Inflammatory macrophage (primary cell): Measurements from ENCODE around the gene EHD4.

Source experiments
- DNase-seq, 2 donors: peaks; one replicate each; pipeline ENCODE4 v3.0.0-alpha.2; 2020 to 2022

The EHD4 gene

DNA sequence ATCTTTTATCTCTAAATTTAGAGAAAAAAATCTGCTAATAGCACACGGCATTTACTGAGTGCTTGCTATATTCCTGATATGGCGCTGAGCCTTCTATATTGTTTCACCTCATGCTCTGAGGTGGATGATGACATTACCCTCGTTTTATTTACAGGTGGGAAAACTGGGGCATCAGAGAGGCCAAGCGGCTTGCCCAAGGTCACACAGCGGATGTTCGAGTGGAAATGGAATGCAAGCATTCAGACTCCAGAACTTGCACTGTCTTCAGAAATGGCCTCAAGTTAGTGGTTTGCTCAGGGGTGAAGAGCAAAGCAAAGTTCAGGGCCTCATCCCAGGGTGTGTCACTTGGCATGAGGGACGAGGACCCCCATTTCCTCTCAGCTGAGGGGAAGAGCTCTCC lies 17.3 kb downstream of the EHD4 start:
- no peak for DNase-seq

GRCh38 chr15:41954036-41954435 lies 18.3 kb downstream of the EHD4 start:
- no peak for DNase-seq

- DNase-seq, result no peak
Measured at GRCh38 chr15:41952013-41952563, 20.3 kb downstream of the EHD4 start.

DNA sequence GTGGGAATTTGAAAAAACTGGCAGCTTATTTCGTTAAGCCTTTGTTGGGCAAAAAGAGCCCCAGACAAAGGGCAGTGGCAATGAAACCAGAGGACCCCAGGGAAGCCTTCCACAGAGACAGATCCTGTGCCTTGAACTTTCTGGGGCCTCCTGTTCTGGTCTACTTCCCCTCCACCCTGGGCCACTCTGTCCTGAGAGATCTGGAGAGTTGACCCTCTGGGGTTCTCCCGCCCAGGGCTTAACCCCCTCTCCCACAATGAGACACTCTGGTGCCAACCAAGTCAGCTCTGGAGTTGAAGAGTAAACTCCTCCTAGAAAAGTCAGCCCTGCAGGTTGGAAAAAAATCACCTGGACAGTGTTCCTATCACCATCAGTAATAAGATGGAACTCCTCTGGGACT lies 20.8 kb downstream of the EHD4 start:
- DNase-seq, result no peak

- DNase-seq, result no peak
Measured at GRCh38 chr15:41950489-41950888, 21.9 kb downstream of the EHD4 start.

DNA sequence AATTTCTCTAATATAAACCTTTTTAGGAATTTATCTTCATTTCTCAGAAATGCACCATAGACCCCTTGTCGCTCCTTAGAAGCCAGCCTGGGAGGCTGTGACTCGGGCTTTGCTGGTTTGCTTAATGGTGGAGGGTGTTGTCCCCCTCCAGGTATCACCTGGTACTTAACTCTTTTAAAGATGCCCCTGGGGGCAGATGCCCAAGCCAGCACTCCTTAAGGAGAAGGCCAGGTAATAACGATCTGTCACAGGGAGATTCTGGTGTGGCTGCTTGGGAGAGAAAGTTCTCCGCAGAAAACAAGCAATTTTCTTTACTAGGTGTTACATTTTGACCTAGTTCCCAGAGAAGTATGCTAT lies 22.3 kb downstream of the EHD4 start:
- no peak for DNase-seq

DNA sequence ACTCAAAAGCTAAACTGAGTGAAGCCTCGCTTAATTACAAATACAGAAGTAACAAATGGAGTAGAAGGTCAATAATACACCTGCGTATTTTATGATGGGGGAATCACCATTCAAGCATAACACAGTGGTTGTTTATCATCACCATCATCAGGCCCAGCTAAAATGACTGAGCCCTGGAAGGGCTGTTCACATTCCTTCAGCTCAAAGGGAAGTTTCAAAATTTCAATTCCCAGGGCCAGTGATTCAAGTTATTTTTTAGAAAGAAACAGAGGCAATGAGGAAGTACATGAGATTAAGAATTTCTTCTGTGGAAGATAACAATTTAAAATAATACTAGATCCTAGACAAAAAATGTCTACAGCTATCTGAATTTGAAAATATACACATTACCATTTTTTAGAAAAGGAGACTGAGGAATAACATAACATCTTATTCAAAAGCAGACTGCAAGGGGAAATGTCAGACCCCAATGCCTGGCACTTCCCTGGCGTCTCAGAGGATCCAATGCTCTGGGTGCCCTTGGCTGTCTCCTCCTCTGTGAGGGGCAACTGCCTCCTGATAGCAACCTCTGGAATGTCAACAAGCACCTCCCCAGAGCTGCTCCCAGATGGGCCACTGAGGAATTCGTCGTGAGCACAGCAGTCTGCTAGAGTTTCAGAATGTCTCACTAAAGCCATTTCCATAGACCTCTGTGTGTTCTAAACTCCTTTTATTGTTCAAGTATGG lies 22.8 kb downstream of the EHD4 start:
- no peak for DNase-seq

GRCh38 chr15:41948490-41948889 lies 23.9 kb downstream of the EHD4 start:
- DNase-seq, result no peak

GRCh38 chr15:41946970-41947369 lies 25.4 kb downstream of the EHD4 start:
- DNase-seq, result no peak

- no peak for DNase-seq
Measured at GRCh38 chr15:41945731-41946130, 26.6 kb downstream of the EHD4 start.

GRCh38 chr15:41945221-41945620 lies 27.1 kb downstream of the EHD4 start:
- DNase-seq, result no peak

GRCh38 chr15:41944313-41944940 lies 27.9 kb downstream of the EHD4 start:
- no peak for DNase-seq

DNA sequence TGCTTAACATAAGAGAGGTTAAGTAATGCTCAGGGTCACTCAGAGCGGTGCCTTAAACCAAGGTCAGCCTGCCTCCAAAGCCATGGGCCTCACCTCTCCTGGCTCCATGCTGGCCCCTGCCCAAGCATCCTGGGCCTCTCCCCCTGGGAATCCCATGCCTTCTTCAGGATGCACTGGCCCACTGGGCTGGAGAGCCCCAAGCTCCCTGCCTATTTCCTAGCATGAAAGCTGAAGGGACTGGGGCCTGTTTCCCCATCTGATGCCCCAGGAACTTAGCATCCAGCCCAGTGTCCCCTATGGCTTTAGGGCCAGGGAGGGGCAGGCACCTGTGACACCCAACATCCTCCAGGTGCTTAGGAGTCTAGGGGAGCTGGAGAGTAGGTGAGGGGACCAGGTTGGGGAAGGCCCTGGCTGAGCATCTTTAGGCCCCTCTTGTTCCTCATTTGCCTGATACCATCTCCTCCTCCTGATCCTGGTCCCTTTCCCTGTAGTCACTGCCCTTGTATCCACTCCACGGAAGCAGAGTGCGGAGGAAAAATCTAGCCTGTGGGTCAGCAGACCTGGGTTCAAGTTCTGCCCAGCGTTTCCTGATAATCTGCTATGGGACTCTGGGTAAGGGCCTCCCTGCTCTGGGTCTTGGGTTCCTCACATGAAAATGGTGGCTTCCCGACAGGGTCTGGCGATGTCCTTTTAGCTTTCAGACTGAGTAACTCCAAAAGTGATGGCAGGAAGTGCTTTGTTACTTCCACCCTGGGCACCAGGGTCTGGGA lies 28.6 kb downstream of the EHD4 start:
- no peak for DNase-seq

DNA sequence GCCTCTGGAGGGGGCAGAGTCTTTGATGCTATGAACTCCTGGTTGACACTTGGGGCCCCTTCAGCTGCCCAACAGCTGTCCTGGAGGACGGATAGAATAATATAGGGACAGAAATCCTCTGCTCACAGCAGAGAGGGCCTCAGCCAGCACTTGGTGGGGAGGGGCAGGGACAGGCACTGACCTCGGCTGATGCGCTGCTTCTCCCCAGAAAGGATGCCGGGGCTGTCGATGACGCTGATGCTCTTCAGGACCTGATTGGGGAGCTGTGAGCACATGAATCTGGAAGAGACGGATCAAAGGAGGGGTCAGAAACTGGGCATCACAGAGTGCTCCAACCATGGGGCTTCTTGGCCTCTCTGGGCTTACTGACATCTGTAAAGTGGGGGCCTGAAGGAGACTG lies 29.5 kb downstream of the EHD4 start:
- DNase-seq, result no peak

DNA sequence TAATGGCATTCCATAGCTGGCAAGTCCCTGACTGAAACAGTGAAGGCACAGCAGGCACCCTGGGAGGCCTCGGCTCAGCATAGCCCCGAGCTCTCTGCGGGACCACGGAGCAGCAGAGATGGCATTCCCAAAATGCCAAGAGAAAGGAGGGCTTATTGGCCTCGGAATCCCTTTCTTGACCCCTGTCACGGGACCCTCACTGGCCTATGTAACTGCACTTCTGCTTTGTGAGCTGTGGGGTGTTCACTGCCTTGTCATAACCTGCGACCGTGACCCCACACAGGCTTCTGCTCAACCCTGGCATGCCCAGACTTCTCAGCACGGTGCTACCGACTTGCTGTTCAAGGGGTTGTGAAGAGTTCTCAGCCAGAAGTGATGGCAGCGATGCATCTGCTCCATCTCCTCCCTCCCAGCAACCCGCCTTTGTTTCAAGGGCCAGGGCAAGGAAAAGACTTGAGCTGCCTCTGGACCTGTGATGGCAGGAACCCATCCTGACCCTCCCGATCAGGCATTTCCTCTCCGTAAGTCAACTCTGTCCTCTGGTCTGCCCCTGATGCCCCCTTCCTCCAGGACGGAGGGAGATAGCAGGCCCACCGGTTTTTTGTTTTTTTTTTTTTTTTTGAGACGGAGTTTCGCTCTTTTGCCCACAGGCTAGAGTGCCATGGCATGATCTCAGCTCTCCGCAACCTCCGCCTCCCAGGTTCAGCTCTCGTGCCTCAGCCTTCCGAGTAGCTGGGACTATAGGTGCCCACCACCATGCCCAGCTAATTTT lies 30.5 kb downstream of the EHD4 start:
- no peak for DNase-seq

- no peak for DNase-seq
Measured at GRCh38 chr15:41940441-41940857, 31.9 kb downstream of the EHD4 start.

DNA sequence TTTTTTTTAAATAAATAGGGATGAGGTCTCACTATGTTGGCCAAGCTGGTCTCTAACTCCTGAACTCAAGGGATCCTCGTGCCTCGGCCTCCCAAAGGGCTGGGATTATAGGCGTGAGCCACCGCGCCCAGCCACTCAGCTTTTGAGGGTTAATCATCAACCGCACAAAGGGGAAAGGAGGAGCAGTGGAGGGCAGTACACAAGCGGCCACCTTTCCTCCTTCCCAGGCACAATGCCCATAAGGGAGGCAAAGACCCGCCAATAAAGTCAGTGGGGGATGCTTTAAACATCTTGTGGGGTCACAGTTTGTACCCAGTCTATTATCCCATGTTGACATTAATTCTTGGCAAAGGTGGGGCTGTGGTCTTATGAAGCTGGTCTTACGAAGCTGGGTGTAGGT lies 32.4 kb downstream of the EHD4 start:
- DNase-seq, result no peak

DNA sequence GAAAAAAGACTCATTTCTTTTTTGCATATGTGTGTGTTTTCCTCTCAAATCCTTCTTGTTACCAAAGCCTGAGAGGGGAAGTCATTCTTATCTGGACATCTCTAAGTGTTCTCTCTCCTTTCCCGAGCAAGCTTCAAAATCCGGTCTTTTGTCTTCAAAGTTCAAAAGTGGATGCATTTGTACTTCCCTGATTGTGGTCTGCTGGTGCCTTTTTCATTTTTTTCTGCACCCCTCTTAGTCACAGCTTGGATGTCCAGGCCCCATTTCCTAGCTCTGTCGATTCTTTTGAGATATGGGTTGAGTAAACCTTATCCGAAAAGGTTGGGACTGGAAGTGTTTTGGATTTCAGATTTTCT lies 34.8 kb downstream of the EHD4 start:
- DNase-seq, result peak in 1 of 2 donors; percentile 18

DNA sequence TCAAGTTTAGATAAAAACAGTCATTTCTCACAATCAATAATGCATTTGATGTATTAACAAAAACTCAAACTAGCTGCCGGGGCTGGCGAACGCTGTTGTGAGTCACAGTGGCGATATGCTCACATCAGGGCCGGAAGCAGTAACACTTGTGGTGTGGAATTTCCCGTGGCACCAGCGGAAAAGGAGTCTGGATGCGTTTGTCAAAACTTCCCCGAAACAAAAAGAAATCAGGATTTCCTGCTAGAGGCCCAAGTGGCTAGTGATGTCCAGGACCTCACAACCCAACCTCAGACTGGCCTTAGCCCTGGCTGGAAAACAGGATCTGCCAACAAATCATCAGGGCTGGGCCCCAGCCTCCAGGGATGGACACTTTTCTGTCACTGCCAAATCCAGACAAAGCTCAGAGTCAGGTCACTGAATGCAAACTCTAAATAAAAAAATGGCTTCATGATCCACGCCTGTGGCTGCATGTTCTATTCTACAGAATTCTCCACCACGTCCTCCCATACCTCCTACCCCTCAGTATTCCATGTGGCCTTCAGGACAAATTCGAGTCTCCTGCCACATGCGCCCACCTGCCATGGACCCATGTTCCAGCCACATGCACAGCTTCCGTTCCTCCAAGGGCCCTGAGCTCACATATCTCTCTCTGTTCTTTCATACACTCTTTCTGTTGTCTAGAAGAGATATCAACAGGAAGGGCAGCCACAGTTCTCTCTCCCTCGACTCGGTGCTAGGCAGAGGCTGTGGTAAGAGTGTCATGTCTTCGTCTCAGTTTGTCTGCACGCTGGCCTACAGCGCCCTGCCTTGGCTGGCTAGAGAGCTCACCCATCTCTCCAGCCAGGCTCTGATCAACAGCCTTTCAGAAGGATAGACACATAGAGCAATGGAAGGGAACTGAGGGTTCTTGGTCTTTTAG lies 35.4 kb downstream of the EHD4 start:
- peak; percentile 46 to 58 for DNase-seq

DNA sequence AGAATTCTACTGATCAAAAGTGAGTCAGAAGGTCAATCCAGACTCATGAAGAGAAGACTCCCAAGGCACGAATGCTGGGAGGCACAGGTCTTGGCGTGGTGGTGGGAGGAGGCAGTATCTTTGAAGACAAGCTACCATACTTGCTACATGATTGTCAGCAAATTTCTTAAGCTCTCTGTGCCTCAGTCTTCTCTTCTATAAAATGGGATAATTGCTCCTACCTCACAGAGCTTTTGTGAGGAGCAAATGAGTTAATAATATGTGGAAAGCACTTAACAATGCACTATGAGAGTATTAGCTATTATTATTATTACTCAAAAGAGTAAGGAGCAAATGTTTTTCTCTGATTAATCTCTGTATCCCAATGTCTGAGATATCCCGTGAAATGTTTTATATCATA lies 36.2 kb downstream of the EHD4 start:
- no peak for DNase-seq

DNA sequence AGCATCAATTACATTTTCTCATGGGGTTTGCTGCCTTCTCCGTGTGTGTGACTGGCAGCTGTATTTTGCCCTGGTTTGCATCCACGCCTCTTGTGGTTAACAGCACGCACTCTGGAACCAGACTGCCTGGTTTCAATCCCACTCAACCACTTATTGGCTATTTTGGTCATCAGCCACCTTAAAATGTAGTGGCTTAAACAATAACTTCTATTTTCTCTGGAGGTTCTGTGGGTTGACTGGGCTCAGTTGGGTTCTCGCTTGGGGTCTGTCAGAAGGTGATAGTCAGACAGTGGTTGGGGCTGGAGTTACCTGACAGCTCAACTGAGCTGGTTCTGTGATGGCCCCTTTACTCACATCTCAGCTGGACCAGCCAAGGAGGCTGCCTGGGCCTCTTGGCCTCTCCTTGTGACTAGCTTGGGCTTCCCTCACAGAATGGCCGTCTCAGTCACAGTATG lies 36.8 kb downstream of the EHD4 start:
- no peak for DNase-seq

DNA sequence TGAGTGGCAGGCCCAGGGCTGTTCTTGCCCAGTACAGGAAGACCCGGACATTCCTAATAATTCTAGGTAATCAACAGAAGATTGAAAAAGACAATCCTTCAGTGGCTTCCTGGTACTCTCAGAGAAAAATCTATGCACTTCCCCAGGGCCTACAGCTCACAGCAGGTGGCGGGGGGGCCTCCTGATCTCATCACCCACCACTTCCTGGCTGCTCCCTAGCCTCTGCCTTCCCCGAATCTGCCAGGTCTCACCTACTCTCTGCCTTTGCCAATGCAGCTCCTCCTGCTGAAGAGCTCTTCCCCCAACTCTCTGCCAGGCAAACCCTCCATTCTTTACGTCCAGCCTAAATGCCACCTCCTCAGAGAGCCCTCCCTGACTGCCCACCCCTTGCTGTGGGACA lies 37.5 kb downstream of the EHD4 start:
- DNase-seq, result no peak
